Fibroblast of the aortic adventitia (primary cell): ENCODE results near the gene QARS1. TPM values are rescaled to one million over a fixed set of nuclear protein-coding genes. Genes with fewer than 3 reads are reported as not detected.

Experiments used
- DNase-seq: peaks from one replicate; pipeline ENCODE4 v3.0.0-alpha.2; 2010; ENCODE audit warnings: low read depth
- H3K4me3 ChIP-seq: 2 replicates; pipeline ENCODE4 v1.5.1; 2011; ENCODE audit warnings: low read depth, mild to moderate bottlenecking, control low read depth, low read length, moderate library complexity
- CTCF ChIP-seq: IDR thresholded peaks from 2 replicates; pipeline ENCODE4 v1.5.1; 2011; ENCODE audit warnings: mild to moderate bottlenecking, low read length, control low read depth, inconsistent platforms; ENCODE audit not compliant: insufficient read depth
- total RNA-seq: library from RNA; depleted of rRNA; stranded (reverse); fragments of >200 nt; gene quantifications from 2 replicates; pipeline ENCODE4 v1.2.3, GENCODE V29; 2012; ENCODE audit warnings: low replicate concordance

Gene QARS1
- total RNA-seq, 1 donor = 306 TPM

- H3K4me3 ChIP-seq = no peak overlapping the region
- no peak for DNase-seq
- TF ChIP-seq CTCF = no peak
Observed at GRCh38 chr3:49098429-49098828, 6.1 kb downstream of the QARS1 start.

GRCh38 chr3:49093853-49094767, 10.4 kb downstream of the QARS1 start, which contains the start of gene QRICH1:
TSS of gene QRICH1 (minus strand) at chr3:49094071. CDS start at chr3:49077017, 17,054 bp downstream.
- DNase-seq = peak; percentile 98
- peak; percentile 77 for TF ChIP-seq CTCF
- H3K4me3 ChIP-seq = peak within 1 kb of the TSS; percentile 98

- peak; percentile 86 for DNase-seq
- no peak for TF ChIP-seq CTCF
- H3K4me3 ChIP-seq = peak overlapping the region; percentile 98
Observed at GRCh38 chr3:49092938-49093852, 11.4 kb downstream of the QARS1 start.

- no peak for DNase-seq
- no peak overlapping the region for H3K4me3 ChIP-seq
- no peak for TF ChIP-seq CTCF
Observed at GRCh38 chr3:49081429-49081828, 23.1 kb downstream of the QARS1 start.

GRCh38 chr3:49079270-49079669, 25.3 kb downstream of the QARS1 start:
- H3K4me3 ChIP-seq = no peak overlapping the region
- TF ChIP-seq CTCF = no peak
- DNase-seq = no peak

GRCh38 chr3:49076646-49077045, 27.9 kb downstream of the QARS1 start:
- no peak for DNase-seq
- TF ChIP-seq CTCF = no peak
- H3K4me3 ChIP-seq = no peak overlapping the region
